GM21381 (cell line): ENCODE results near the gene TSSK6.

Experiments
- ATAC-seq: cut with Tn5 transposase; IDR thresholded peaks from one replicate; pipeline ENCODE4 v1.9.1; 2021; ENCODE audit warnings: mild to moderate bottlenecking, moderate library complexity; ENCODE audit not compliant: unreplicated experiment

The TSSK6 gene

GRCh38 chr19:19544954-19545591 is 29.7 kb upstream of the TSSK6 start:
- no peak for ATAC-seq

DNA sequence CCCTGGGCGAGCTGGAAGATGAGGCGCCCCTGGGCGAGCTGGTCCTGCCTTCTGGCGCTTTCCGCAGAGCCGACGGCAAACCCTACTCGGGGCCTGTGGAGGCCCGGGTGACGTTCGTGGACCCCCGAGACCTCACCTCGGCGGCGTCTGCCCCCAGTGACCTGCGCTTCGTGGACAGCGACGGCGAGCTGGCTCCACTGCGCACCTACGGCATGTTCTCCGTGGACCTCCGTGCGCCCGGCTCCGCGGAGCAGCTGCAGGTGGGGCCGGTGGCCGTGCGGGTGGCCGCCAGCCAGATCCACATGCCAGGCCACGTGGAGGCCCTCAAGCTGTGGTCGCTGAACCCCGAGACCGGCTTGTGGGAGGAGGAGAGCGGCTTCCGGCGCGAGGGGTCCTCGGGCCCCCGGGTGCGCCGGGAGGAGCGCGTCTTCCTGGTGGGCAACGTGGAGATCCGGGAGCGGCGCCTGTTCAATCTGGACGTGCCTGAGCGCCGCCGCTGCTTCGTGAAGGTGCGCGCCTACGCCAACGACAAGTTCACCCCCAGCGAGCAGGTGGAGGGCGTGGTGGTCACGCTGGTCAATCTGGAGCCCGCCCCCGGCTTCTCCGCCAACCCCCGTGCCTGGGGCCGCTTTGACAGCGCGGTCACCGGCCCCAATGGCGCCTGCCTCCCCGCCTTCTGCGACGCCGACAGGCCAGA is 29.1 kb upstream of the TSSK6 start:
- ATAC-seq = no peak

GRCh38 chr19:19543640-19544039 is 28.3 kb upstream of the TSSK6 start:
- no peak for ATAC-seq

- no peak for ATAC-seq
These were observed 27.8 kb upstream of the TSSK6 start for GRCh38 chr19:19543101-19543500.

- no peak for ATAC-seq
These were observed 27.2 kb upstream of the TSSK6 start for GRCh38 chr19:19542507-19542906.

DNA sequence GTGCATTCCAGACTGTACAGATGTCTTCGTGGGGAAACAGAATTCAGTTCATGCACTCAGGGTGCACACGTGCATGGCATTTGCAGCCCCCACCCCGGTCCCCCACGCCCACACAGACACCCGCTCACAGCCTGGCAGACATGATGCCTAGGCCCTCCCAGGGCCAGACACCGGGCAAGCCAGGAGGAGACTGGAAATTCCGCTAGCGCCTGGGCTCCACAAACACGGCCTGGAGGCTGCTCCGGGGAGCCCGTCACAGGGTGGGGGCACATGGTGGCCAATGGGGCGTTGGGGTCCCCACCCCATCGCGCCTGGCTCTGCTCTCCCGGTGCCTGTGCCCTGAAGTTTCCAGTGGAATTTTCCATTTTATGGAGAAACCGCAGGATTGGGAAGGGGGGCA is 26.3 kb upstream of the TSSK6 start:
- ATAC-seq = no peak

- no peak for ATAC-seq
These were observed 25.6 kb upstream of the TSSK6 start for GRCh38 chr19:19540715-19541515.

DNA sequence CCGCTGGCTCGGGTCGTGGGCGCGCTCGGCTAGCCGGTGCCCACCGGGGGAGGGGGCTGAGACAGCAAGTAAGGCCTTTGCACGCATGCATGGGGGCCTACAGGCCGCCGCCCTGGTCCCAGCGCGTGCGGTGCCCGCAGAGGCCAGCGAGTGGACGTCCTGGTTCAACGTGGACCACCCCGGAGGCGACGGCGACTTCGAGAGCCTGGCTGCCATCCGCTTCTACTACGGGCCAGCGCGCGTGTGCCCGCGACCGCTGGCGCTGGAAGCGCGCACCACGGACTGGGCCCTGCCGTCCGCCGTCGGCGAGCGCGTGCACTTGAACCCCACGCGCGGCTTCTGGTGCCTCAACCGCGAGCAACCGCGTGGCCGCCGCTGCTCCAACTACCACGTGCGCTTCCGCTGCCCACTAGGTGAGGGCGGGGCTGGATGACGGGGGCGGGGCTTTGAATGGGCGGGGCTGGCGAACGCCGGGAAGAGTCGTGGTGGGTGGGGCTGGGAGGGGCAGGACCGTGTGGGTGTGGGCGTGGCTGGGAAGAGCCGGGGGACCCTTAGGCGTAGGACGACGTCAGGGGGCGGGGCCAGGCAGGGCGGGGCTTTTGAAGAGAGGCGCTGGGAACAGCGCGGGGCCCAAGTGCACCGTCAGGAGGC is 24.8 kb upstream of the TSSK6 start:
- ATAC-seq = no peak

DNA sequence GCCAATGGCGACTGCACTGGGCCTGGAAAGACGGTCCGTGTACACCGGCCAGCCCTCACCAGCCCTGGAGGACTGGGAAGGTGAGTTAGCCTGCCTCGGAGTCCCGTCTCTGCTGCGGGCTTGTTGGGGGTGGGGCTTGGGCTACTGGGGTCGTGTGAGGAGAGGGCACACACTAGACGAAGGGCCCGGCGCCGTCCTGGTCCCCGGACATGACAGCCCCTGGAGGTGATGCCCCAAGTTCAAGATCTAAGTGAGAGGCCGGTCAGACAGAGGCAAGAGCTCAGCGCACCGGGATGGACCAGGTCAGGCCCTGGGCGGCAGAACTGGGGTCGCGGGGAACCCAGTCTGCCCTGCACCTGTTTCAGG is 24.3 kb upstream of the TSSK6 start:
- ATAC-seq = no peak

DNA sequence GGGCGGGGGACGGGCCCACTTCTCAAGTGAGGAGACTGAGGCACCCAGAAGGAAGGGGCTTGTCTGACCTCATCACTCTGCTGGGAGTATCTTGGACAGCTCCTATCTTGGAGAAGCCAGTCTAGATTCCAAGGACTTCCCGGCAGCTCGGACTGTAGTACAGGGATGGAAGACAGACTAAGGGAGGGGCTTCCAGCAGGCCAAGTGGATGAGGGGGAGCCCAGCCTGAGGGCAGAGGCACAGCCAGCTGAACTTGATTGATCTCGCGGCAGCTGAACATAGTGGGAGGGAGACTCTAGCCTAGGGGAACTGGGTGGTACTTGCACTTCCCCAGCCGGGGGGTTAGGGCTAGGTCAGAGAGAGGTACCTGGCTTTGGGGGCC is 23.4 kb upstream of the TSSK6 start:
- ATAC-seq = no peak

- no peak for ATAC-seq
These were observed 22.9 kb upstream of the TSSK6 start, which contains the start of gene CILP2 for GRCh38 chr19:19538061-19538784. CILP2 (plus strand) TSS chr19:19538265; CDS start chr19:19538350, 85 bp downstream.

DNA sequence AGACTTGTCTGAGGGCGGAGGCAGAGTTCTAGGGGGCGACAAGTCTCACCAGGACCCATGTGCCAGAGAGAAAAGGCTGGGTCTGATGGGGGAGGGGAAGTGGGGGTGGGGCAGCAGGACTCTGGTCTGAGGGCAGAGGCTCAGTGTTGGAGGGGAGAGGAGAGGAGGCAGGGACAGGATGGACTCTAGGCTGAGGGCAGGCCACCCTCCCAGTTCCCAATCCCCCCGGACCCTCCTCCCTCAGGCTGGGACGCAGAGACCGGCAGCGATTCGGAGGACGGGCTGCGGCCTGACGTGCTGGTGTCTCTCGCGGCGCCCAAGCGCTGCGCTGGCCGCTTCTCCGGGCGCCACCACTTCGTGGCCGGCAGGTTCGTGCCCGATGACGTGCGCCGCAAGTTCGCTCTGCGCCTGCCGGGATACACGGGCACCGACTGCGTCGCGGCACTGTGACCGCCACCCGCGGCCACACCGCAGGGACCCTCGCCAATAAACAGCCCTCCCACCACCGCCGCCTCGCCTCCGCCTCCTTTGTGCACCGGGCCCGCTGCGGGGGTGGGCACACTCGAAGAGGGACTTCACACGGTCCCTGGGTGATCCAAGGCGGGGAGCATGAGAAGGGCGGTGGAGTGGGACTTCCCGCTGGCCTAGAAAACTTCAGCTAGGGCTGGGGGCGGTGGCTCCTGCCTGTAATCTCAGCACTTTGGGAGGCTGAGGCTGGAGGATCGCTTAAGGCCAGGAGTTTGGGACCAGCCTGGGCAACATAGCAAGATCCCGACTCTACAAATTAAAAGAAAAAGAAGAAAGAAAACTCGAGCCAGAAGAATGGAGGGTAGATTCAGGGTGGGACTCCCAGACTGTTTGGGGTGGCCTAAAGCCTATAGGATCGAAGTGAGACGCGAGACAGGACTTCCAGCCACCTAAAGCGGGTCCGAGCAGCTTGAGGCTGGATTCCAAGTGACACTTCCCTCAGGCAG is 22.0 kb upstream of the TSSK6 start:
- no peak for ATAC-seq

- ATAC-seq = no peak
These were observed 20.2 kb upstream of the TSSK6 start for GRCh38 chr19:19535311-19536191.

GRCh38 chr19:19534556-19535265 is 19.4 kb upstream of the TSSK6 start:
- no peak for ATAC-seq

DNA sequence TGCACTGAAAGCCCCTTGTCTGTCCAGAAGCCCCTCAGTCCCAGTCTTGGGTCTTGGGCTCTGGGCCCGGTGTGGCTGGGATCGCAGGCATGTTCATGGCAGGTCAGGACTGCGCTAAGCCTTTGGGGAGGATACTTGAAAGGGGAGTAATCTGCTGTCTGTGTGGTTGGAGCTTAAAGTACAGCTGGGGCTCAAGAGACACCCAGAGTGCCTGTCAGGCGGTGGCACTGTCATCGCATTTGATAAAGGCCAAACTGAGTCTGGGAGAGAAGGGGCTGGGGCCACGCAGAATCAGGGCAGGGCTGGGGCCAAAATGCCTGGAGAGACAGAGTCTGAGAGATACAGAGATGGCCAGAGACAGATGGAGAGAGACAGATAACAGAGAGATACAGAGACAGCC is 18.5 kb upstream of the TSSK6 start:
- ATAC-seq = no peak

DNA sequence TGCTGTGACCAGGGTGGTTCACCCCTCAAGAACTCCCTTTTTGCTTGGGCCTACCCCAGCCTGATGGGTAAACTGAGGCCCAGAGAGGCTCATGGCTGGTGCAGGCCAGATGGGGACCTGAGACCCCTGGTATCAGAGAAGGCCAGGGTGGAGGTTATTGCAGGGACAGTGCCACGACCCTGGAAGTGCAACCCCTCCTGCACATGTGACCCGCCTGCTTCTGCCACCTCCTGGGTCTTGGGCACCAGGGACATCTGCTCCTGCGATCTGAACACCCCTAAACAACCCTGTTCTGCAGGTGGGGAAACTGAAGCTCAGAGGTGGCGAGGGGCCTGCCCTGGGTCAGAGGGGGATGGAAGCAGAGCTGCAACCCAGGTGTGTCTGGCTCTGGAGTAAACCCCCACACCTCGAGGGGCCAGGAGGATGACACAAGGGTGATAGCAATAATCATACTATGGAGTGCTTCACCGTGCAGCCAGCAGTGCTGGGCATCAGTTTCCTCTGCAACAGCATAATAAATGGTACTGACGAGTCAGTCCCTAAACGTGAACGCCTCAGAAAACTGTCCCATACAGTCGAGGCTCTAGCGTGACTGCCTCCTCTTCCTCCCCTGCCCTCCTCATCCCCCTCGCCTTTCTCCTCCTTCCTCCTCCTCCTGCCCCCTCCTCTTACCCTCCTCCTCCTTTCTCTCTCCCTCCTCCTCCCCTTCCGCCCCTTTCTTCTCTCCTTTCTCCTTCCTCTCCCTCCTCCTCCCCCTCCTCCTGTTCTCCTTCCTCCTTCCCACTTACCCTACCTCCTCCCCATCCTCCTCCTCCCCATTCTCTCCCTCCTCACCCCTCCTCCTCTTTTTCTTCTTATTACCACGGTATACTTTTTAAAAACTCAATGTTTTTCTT is 17.7 kb upstream of the TSSK6 start:
- no peak for ATAC-seq
